NCI-H526 treated with DMSO at 0.1 percent for 48 hours (cell line): Measurements from ENCODE around the gene IGFLR1.

Experiments used
- DNase-seq: peaks from one replicate; lab custom pipeline; 2025; lab: John Stamatoyannopoulos, UW

IGFLR1 gene, protein sequence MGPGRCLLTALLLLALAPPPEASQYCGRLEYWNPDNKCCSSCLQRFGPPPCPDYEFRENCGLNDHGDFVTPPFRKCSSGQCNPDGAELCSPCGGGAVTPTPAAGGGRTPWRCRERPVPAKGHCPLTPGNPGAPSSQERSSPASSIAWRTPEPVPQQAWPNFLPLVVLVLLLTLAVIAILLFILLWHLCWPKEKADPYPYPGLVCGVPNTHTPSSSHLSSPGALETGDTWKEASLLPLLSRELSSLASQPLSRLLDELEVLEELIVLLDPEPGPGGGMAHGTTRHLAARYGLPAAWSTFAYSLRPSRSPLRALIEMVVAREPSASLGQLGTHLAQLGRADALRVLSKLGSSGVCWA

DNA sequence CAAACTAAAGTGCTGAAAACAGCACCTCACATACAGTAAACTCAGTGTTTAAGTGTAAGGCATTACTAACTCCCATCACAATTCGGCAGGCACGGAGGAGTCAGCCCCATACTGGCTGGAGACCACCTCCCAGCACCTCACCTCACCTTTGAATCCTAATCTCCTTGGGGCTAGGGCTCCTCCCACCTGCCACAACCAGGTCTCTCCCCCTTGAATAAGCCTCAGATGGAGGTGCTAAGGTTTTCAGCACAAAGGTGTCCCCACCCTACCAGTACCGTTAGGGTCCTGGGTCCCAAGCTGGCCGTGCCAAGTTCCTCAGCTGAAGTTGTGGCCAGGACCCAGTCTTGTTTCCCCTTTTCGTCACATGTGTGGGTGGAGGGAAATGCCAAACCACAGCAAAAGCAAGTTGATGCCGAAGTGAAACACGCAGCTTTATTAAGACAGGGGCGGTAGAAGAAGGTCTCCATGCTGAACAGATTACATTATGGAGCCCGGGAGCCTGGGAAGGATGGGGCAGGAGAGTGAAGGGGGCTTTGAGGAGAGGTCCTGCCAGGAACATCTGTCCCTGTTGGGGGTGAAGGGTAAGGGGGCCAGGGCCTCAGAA is at the start of gene IGFLR1:
Gene IGFLR1, minus strand, starts transcription at position 332 of the 604 bp plus-strand sequence. CDS start 1,272 bp downstream, outside the sequence.
- no peak for DNase-seq

DNA sequence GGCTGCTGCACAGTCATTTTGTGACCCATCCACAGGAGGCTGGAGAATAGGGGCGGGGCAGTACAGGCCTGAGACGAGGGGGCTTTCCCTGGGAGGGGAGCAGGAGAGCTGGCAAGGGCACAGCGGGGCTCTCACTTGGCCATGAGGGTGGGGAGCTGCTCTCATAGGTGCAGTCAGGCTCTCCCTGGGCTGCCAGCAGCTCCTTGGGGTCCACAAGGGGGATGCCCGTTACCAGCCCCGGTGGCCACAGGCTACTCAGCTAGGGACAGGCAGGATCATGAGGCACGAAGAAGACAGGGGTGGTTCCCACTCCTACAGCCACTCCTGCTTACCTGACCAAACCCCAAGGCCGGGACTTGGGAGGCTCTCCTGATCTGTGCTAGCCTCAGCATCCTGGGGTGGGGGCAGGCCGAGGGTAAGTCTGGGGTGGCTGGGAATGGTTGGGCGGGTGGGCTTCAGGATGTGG is 49.6 kb upstream of the IGFLR1 start:
- no peak for DNase-seq

DNA sequence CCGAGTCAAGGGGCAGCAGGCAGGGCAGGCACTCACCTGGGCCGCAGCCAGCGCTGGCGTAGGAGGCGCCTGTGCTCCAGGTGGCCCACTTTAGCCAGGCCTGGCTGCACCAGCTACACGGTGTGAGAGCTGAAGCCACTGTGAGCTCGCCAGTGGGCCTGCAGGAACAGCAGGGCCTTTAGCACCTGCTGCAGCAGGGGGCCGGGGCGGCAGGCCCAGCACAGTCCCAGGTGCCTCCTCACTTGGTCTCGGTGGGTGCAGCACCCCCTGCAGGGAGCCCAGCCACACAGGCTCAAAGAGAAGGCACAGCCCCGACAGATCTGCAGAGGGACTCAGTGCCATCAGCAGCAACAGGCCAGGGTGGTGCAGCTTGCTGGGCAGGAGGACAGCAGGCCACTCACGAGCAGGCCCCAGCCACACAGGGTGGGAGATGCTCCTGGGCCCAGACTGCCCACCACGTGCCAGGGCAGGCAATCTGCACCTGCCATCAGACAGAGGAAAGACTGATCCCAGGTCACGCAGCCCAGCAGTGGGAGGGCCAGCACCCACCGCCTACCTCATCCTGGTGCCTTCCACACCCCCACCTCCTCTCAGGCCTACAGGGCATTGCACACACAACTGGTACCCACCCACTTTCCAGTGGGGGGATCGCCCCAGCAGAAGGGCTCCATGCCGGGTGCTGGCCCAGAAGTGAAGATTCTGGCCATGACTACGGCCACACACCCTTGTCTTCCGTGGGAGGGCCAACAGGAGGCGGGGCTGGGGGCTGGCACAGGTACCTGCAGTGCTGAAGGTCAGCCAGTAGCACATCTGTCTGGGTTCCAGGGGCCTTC is 48.9 kb upstream of the IGFLR1 start:
- peak; percentile 20 for DNase-seq

DNA sequence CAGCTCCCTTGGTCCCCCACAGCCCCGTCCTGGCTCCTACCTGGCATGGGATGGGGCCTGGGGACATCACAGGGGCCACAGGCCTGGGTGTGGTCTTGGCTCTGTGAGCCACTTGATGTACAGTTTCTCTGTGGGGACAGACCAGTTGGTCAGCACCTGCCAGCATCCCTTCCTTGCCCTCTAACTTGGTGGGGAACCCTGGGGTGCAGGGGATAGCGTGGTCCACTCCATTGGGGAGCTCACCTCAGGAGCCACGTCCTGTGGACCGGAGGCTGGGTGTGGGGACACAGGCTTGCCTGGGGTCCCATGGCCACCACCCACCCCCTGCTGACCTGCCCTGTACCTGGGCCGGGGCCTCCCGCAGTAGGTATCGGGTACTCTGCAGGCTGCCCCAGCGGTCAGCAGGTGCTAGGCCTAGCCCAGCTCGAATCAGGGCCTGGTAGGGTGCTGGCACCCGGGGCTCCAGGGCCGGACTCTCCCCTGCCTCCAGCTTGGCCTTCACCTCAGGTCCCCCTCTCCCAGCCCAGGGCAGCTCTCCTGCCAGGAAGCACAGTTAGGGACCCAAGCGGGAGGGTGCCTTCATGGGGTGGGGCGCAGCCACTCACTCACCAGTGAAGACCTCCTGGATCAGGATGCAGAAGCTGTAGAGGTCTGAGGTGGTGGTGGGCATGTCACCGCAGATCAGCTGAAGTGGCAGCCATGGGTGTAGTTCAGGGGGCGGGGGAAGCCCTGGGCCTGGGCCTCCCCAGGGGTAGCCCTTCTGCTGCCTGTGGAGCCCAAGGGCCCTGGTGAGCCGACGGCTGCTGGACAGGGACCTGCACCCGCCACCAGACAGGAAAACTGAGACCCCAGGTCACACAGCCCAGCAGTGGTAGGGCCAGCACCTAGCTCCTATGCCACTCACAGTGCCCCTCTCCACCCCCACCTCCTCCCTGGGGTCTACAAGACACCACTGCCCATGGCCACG is 48.0 kb upstream of the IGFLR1 start:
- DNase-seq = no peak

DNA sequence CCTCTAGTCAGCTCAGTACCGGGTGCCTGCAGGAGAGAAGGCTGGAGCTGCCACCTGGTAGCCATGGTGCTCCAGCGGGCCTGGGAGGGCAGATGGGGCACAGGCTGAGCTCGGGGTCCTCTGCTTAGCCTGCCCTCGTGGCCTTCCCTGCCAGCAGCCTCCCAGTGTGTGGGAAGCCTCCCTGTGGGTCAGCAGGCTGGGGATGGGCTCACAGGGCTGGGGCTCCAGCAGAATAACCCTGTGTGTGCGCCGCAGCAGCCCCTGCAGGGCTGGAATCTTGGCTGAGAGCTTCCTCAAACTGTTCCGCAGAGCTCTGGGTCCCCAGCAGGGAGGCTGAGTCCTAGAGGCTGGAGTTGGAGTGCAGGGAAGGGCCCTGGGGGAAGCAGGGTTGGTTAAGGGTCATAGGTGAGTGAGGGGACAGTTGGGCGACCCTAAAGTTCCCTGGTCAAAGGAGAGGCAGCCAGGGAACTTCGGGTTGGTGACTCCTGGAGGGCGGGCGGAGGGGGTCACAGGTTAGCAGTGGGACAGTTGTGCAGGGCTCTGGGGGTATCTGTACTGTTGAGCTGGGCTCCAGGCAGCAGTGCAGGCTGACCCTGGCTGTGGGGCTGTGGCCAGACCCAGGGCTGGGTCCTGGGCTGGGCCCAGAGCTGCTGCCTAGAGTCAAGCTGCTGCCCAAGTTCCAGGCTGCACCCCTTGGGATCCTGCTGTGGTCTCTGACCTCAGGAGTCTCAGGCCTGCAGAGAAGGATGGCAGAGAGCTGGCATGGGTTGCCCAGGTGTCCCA is 47.1 kb upstream of the IGFLR1 start:
- DNase-seq = no peak

DNA sequence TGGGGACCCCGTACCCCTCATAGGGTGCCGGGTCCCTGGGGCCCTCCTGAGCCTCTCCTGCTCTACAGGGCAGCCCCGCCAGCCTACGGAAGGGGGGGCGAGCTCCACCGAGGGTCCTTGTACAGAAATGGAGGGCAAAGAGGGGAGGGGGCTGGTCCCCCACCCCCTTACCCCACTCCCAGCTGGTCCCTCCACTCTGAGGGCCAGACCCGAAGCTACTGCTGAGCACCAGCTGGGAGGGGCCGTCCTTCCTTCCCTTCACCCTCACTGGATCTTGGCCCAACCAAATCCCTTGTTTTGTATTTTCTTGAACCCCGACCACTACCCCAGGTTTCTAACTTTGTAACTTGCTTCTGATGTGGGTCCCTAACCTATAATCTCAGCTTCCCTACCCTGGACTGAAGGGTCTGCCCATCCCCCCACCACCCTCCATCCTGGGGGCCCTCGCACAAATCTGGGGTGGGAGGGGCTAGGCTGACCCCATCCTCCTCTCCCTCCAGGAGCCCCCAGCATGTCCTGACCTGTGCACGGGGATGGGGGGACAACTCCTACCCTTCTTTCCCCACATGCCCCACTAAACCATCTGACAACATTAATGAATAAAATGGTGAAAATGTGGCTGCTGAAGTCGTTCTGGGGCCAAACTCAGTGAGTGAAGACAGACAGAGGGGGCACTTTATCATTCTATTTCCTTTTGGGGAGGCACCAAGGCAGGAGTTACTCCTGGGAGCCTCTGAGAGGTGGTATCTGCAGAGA is 46.1 kb upstream of the IGFLR1 start:
- no peak for DNase-seq

DNA sequence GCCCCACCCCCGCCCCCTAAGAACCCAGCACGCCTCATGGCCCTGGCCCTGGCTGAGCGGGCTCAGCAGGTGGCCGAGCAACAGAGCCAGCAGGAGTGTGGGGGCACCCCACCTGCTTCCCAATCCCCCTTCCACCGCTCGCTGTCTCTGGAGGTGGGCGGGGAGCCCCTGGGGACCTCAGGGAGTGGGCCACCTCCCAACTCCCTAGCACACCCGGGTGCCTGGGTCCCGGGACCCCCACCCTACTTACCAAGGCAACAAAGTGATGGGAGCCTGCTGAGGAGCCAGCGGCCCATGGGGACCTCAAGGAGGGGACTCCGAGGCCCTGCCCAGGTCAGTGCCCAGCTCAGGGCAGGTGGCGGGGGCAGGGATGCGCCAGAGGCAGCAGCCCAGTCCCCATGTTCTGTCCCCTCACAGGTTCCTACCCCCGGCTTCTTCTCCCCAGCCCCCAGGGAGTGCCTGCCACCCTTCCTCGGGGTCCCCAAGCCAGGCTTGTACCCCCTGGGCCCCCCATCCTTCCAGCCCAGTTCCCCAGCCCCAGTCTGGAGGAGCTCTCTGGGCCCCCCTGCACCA is 45.1 kb upstream of the IGFLR1 start:
- no peak for DNase-seq

DNA sequence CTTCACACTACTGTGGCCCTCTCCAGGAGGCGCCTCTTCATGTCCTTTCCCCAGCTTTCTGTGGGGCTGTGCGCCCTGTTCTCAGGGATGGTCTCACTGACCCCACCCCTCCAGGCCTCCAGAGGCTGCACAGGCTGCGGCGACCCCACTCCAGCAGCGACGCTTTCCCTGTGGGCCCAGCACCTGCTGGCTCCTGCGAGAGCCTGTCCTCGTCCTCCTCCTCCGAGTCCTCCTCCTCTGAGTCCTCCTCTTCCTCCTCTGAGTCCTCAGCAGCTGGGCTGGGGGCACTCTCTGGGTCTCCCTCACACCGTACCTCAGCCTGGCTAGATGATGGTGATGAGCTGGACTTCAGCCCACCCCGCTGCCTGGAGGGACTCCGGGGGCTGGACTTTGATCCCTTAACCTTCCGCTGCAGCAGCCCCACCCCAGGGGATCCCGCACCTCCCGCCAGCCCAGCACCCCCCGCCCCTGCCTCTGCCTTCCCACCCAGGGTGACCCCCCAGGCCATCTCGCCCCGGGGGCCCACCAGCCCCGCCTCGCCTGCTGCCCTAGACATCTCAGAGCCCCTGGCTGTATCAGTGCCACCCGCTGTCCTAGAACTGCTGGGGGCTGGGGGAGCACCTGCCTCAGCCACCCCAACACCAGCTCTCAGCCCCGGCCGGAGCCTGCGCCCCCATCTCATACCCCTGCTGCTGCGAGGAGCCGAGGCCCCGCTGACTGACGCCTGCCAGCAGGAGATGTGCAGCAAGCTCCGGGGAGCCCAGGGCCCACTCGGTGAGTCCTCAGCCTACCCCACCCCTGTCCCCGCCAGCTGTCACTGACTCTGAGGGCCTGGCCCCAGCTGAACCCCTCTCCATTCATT is 44.3 kb upstream of the IGFLR1 start:
- DNase-seq = no peak

DNA sequence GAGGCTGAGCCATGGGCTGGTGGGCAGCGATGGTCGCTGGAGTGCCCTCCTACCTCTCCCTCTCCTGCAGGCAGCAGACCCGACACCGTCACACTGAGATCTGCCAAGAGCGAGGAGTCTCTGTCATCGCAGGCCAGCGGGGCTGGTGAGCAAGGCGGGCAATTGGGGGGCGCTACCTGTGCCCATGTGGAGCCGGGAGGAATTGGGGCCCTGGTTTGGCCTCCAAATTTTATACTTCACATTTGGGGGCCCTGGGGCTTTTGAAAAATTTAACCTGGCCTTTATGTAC is 43.0 kb upstream of the IGFLR1 start:
- no peak for DNase-seq

DNA sequence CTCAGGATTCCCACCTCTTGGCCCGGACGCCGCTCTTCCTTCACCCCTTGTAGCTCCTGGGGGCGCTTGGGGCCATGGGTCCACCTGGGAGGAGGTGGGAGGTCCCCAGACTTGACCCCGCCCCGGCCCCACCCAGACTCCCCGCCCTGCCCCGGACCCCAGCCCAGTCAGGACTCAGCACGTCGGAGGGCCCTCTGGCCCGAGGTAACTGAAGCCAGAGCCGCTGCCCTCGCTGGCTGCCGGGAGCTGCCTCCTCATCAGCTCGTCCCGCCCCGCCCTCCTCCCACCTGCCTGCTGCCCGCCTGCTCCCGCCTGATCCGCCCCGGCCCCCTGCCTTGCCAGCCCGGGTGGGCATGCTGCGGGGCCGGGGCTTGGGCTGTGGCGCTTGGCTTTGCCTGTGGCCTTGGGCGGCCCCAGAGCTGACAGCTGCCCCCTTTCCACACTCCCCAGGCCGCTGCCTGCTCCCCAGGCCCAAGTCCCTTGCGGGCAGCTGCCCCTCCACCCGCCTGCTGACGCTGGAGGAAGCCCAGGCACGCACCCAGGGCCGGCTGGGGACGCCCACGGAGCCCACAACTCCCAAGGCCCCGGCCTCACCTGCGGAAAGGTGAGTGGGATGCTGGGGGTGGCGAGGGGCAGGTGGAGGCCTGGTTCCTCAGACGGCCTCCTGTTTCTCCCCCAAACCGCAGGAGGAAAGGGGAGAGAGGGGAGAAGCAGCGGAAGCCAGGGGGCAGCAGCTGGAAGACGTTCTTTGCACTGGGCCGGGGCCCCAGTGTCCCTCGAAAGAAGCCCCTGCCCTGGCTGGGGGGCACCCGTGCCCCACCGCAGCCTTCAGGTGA is 42.5 kb upstream of the IGFLR1 start:
- no peak for DNase-seq

DNA sequence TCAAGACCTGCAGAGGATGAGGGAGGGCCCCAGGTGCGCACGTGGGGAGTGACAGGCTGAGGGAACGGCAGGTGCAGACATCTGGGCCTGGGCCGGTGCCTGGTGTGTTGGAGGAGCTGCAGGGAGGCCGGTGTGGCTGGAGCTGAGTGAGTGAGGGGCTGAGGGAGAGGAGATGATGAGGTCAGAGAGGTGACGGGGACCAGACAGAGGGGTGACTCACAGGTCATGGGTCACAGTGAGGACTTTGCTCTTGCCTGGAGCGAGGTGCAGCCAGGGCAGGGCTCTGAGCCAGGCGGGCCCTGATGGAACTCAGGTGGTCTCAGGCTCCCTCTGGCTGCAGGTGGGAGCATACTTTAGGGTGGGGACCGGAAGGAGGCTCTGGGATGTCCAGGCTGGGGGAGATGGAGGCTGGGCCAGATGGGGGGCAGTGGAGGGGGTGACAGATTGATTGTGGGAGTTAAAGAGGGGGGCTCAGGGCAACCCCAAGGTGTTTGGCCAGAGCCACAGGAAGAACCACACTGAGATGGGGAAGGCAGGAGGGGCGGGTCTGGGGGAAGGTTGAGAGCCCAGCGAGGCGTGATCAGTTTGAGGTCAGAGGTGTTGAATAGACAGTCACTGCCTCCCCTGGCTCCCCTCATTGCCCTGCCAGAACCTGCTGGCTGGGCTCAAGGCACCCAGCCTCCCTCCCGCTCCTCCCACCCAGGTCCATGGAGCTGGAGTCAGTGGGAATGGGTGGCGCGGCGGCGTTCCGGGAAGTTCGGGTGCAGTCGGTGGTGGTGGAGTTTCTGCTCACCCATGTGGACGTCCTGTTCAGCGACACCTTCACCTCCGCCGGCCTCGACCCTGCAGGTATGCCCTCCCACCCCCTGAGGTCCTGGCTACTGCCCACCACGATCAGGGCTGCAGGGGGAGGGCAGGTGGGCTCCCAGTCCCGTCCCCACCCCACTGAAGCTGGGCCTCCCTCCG is 41.5 kb upstream of the IGFLR1 start:
- no peak for DNase-seq

DNA sequence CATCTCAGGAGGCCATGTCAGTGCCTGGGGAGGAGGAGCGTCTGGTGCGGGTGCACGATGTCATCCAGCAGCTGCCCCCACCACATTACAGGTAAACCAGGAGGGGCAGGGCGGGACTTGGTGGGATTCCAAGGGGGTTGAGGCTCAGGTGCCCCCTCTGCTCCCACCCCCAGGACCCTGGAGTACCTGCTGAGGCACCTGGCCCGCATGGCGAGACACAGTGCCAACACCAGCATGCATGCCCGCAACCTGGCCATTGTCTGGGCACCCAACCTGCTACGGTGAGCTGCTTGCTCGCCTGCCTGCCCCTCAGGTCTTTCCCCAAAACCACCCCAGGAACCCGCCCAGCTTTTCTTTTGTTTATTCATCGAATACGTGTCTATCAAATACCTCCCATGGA is 40.3 kb upstream of the IGFLR1 start:
- no peak for DNase-seq

DNA sequence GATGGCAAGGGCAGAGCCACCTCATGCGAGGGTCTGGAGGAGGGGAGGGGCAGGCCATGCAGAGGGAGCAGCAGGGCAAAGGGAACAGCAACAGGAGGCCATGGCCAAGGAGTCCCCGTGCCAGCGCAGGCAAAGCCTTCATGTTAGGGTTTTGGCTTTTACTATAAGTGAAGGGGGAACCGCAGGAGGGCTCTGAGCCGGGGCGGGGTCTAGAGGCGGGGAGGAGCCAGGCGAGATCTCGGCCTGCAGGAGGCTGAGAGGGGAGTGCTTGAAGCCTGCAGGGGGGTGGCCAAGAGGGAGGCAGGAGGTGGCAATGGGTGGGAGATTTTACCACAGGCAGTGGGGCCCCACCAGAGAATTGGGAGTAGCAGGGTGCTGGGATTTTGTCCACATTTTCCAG is 39.4 kb upstream of the IGFLR1 start:
- no peak for DNase-seq

DNA sequence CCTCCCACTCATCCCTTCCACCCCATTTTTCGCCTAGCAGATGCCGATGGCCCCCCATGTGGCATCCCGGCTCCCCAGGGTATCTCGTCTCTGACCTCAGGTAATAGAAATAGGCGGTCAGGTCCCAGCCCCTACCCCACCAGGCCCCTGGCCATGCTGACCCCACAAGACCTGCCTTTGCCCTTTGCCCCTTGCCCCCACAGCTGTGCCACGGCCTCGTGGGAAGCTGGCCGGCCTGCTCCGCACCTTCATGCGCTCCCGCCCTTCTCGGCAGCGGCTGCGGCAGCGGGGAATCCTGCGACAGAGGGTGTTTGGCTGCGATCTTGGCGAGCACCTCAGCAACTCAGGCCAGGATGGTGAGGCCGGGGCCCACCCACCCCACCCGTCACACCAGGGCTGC is 38.5 kb upstream of the IGFLR1 start:
- DNase-seq = no peak

DNA sequence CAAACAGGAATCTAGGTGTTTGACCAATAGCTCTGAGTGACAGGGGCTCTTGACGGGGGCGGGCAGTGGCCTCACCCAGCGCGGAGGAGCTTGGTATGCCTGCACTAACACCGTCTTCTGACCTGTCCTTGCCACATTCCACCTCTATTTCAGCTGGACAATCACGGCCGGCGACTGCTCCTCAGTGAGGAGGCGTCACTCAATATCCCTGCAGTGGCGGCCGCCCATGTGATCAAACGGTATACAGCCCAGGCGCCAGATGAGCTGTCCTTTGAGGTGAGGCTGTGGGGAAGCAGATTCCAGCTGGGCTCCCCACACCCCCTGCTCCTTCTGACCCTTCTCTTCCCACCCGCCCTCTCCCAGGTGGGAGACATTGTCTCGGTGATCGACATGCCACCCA is 37.8 kb upstream of the IGFLR1 start:
- no peak for DNase-seq

DNA sequence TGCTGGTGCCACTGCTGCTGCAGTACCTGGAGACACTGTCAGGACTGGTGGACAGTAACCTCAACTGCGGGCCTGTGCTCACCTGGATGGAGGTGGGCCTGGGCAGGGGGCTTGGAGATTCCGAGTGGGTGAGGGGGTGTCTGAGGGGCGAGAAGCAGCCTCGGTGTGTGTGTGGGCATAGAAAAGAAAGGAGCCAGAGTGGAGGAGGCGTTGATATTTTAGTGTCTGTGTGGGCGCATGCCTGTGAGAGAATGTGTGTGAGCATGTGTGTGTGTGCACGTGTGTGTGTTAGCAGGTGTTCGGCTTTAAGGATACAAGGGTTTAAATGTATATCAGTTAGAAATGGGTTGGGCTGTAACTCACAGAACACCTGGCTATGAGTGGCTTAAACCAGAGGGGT is 36.8 kb upstream of the IGFLR1 start:
- DNase-seq = no peak

DNA sequence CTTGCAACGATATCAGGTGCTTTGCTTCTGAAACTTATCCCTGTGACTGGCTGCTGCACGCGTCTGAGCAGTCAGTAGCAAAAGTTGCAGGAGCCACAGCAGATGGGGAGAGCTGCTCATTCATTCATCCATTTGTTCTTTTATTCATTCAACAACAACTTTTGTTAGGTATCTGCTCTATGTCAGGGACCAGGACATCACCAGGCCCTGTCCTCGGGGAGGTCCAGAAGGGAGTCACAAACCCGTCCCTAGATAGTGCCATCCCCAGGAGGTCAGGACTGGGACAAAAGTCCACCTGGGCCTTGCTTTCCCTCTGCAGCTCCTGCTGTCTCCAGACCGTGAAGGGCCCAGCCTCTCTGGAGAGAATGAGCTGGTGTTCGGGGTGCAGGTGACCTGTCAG is 35.7 kb upstream of the IGFLR1 start:
- DNase-seq = no peak
